ENCODE measurements around the gene OR8B12. TPM values are rescaled to one million over a fixed set of nuclear protein-coding genes. Genes with fewer than 3 reads are reported as not detected.
"Not testable (repeated sequence)": the region's sequence is repeated elsewhere in the genome, so short reads cannot be mapped to it uniquely, and the experiment has no call there.

The OR8B12 gene
- total RNA-seq, 2 experiments from 2014 or later = not detected

DNA sequence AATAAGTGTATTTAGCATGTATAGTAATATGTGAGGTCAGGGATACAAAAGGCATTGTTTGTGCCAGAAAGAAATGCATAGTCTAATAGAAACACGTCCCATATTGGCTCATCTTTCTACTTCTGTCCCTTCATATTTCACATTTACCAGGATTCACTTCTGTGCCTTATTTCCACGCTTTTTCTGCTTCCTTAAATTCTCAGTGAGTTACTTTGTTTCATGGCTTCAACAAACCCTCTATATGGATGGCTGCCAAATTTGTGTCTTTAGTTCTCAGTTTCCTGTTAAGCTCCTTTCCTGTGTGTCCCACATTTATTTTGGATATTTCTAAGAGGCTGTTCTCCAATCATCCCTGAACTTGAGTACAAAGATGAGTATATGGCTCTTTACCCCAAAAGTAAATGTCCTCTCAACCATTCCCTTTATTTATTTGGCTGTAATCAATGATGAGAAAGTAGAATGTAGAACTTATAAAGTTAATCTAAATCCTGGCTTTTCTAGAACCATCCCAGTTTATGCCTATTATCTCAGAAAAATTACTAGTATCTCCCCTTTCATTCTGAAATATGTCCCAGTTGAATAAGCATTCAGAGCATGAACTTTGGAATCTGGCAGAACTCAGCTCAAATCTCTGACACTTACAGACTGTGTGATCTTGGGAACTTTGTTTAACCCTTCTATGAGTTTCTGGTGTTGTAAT is 23.5 kb downstream of the OR8B12 start:
- ChIA-PET CTCF (no interaction called here), POLR2A (no interaction called here)
- Mint-ChIP-seq H3K4me1 (ENCODE audit: low read depth) (no peaks in the 10 kb centered on the region), H3K9me3 (ENCODE audit: insufficient read depth) (no peaks in the 10 kb centered on the region), H3K36me3 (ENCODE audit: low read depth) (no peaks in the 10 kb centered on the region), H3K4me3 (no peak overlapping the region), H3K27me3 (ENCODE audit: low read depth) (no peaks in the 10 kb centered on the region), H3K27ac (no peak overlapping the region)
- DNase-seq (no peak), ATAC-seq (no peak)

DNA sequence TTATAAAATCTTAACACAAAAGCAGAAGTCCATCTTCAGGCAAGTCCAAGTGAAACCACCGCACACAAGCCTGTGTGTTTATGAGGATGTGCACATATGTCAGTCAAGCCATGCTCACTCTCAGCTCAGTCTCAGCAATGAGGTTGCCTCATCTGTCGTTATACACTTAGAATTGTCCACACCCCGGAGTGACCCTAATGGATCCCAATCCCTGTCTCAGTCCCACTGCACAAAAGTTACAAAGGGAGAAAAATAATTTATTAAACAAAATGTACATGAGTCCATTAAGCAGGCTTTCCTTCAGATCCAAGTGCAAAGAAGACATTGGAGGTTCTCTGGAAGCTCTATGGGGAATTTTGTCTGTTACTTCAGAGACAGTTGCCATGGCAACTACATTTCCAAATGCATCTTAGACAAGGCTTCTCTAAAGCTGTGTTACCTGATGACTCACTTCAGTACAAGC is 24.4 kb downstream of the OR8B12 start:
- ATAC-seq (no peak), DNase-seq (no peak)
- POLR2A ChIA-PET = no interaction called here
- CTCF ChIA-PET = interaction anchor here (1.4 kb wide), 1 partner anchor 34 kb away, joined by 3 read pairs; no protein-coding TSS in a partner anchor
- Mint-ChIP-seq H3K36me3 (ENCODE audit: low read depth) (no peaks in the 10 kb centered on the region), H3K27ac (no peak overlapping the region), H3K4me3 (no peak overlapping the region), H3K9me3 (ENCODE audit: insufficient read depth) (no peaks in the 10 kb centered on the region), H3K27me3 (ENCODE audit: low read depth) (no peaks in the 10 kb centered on the region), H3K4me1 (ENCODE audit: low read depth) (no peaks in the 10 kb centered on the region)

DNA sequence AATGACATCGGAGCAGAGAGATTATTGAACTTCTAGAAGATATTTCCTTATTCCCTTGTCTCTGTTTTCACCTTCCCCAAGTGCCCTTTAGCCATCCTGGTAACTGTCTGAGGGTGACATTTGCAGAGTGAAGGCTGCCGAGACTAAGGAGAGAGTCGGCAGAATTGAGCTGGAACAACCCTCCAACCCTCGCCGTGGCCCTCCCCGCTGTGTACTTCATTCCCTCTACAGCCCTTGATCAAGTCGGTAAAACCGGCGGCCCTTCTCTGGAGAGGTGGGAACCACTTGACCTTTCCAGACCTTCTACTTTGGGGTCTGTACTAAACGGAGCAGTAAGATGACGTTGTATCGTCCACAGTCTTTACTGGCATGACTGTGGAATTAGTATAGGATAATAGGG is 26.1 kb downstream of the OR8B12 start:
- Mint-ChIP-seq H3K9me3 (ENCODE audit: insufficient read depth) (no peaks in the 10 kb centered on the region), H3K36me3 (ENCODE audit: low read depth) (no peaks in the 10 kb centered on the region), H3K4me1 (ENCODE audit: low read depth) (no peaks in the 10 kb centered on the region), H3K27me3 (ENCODE audit: low read depth) (no peaks in the 10 kb centered on the region), H3K27ac (no peak overlapping the region), H3K4me3 (no peak overlapping the region)
- CTCF ChIA-PET = no interaction called here
- ATAC-seq = no peak
- POLR2A ChIA-PET = no interaction called here
- DNase-seq = no peak

DNA sequence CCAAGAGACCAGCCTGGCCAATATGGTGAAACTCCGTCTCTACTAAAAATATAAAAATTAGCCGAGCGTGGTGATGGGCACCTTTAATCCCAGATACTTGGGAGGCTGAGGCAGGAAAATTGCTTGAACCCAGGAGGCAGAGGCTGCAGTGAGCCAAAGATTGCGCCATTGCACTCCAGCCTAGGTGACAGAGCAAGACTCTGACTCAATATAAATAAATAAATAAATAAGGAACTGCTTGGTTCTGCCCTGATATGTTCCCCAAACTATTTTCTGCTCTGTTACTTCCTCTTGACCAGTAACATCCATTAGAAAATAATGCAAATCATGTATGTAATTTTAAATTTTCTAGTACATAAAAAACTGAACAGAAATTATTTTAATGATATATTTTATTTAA is 28.8 kb downstream of the OR8B12 start:
- POLR2A ChIA-PET; CTCF ChIA-PET; H3K4me1 Mint-ChIP-seq (ENCODE audit: low read depth); H3K36me3 Mint-ChIP-seq (ENCODE audit: low read depth); H3K27ac Mint-ChIP-seq; ATAC-seq; H3K27me3 Mint-ChIP-seq (ENCODE audit: low read depth); H3K4me3 Mint-ChIP-seq; DNase-seq; H3K9me3 Mint-ChIP-seq (ENCODE audit: insufficient read depth): not testable (repeated sequence)

DNA sequence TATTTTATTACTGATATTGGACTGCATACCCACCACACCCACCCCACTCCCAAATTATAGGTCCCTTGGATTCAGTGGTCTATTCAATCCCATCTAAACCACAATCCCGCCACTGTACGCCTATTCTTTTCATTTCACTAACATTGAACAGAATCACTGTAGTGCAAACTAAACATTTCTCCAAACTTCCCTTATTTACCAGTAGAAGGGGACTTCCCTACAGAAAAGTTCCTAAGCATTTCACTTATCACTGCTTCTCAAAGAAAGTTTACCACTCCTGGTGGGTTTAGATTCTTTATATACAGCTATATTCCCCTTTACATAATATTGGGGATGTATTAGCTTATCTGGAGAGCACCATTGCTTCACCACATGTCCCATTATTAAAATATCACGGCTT is 29.3 kb downstream of the OR8B12 start:
- ChIA-PET CTCF (no interaction called here), POLR2A (no interaction called here)
- H3K4me3 Mint-ChIP-seq = no peak overlapping the region
- H3K9me3 Mint-ChIP-seq (ENCODE audit: insufficient read depth) = no peaks in the 10 kb centered on the region
- ATAC-seq = no peak
- H3K27me3 Mint-ChIP-seq (ENCODE audit: low read depth) = no peaks in the 10 kb centered on the region
- H3K36me3 Mint-ChIP-seq (ENCODE audit: low read depth) = no peaks in the 10 kb centered on the region
- DNase-seq = no peak
- no peak overlapping the region for H3K27ac Mint-ChIP-seq
- H3K4me1 Mint-ChIP-seq (ENCODE audit: low read depth) = no peaks in the 10 kb centered on the region

DNA sequence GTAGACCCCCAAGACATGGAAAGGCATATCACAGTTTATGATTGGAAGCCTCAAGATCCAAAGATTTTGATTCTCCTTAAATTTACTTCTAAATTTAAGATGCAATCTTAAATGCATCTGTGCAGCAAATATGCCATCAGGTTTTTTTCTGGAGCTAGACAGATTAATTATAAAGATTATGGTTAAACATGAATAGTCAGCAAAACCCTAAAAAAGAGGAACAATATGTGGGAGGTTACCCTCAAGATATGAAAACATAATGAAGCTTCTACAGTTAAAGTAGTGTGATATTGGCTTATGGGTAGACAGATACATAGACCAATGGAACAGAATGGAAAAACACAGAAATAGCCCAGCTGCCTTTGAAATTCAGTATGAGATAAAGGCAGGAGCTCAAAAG is 31.7 kb downstream of the OR8B12 start:
- Mint-ChIP-seq H3K27ac (no peak overlapping the region), H3K9me3 (ENCODE audit: insufficient read depth) (no peaks in the 10 kb centered on the region), H3K36me3 (ENCODE audit: low read depth) (no peaks in the 10 kb centered on the region), H3K4me3 (no peak overlapping the region), H3K4me1 (ENCODE audit: low read depth) (no peaks in the 10 kb centered on the region), H3K27me3 (ENCODE audit: low read depth) (no peaks in the 10 kb centered on the region)
- DNase-seq (no peak), ATAC-seq (no peak)
- ChIA-PET POLR2A (no interaction called here), CTCF (no interaction called here)

DNA sequence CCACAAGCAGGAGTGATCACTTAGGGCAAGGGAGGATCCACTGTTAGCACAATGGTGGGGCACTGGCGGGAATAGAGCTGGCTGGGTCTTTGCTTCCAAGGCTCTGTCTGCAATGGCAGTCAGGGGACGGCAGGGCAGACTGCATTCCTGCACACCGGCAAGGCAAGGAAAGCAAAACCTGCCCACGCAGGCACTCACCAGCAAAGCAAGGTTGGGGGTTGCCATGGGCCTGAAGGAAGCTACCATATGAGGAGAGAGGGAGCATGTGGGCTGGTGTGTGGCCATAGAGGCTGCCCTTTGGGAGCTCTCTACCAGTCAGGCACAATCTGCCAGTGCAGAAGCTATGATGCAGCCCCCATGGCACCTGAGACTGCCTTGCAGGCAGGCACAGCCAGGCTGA is 33.2 kb downstream of the OR8B12 start:
- Mint-ChIP-seq H3K4me1 (ENCODE audit: low read depth) (no peaks in the 10 kb centered on the region), H3K9me3 (ENCODE audit: insufficient read depth) (no peaks in the 10 kb centered on the region), H3K4me3 (no peak overlapping the region), H3K36me3 (ENCODE audit: low read depth) (no peaks in the 10 kb centered on the region), H3K27ac (no peak overlapping the region), H3K27me3 (ENCODE audit: low read depth) (no peaks in the 10 kb centered on the region)
- no peak for DNase-seq
- ChIA-PET POLR2A (no interaction called here), CTCF (no interaction called here)
- ATAC-seq = no peak

DNA sequence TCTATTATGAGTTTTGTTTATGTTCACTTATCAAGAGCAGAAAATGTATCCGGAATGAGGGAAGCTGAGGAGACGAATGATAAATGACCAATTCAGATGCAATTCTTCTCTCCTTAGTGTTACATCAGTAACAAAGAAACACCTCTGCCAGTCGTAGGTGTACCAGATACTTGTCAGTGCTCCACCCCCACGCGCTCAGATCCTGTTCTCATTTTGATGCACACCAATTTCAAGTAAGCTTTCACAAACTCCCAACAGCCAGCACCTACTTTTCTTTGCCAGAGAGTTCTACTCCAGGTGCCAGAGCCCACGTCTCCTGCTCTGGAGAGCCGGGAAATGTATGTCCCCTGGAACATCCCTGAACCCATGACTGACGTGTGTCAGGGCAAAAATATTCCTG is 43.7 kb downstream of the OR8B12 start:
- H3K4me1 Mint-ChIP-seq (ENCODE audit: low read depth) = no peaks in the 10 kb centered on the region
- no peak overlapping the region for H3K4me3 Mint-ChIP-seq
- no peaks in the 10 kb centered on the region for H3K36me3 Mint-ChIP-seq (ENCODE audit: low read depth)
- DNase-seq = no peak
- ChIA-PET POLR2A (no interaction called here), CTCF (no interaction called here)
- no peak overlapping the region for H3K27ac Mint-ChIP-seq
- no peak for ATAC-seq
- no peaks in the 10 kb centered on the region for H3K9me3 Mint-ChIP-seq (ENCODE audit: insufficient read depth)
- H3K27me3 Mint-ChIP-seq (ENCODE audit: low read depth) = no peaks in the 10 kb centered on the region

DNA sequence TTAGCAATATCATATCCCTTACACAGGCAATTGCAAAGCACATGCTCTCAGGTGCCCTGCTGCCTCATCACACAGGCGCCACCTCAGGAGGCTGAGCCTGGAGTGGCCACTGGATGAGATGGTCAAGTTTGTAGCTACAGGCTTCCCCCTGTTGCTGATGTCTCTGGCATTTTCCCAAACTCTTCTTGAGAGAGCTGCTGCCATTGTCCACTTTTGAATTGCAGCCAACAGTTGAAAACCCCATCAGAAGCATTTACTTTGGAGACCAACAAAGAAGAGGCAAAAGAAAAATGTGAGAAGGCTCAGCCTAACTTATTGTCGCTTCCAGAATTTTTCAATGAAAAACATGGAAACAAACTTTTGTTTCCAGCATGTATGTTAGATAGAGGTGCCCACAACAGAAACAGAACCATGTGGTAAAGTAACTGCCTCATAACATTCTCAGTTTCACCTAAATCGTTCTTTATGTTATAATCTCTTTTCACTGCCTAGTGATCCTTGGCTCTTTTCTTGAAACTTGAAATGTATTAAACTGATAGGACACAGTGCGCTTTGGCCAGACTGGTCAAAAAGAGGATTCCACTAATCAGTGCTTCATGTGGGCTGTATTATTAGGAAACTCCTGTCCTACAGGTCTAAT is 50.3 kb downstream of the OR8B12 start:
- Mint-ChIP-seq H3K36me3 (ENCODE audit: low read depth) (no peaks in the 10 kb centered on the region), H3K4me3 (no peak overlapping the region), H3K9me3 (ENCODE audit: insufficient read depth) (no peaks in the 10 kb centered on the region), H3K27ac (no peak overlapping the region), H3K4me1 (ENCODE audit: low read depth) (no peaks in the 10 kb centered on the region), H3K27me3 (ENCODE audit: low read depth) (no peaks in the 10 kb centered on the region)
- DNase-seq (no peak), ATAC-seq (no peak)
- ChIA-PET POLR2A (no interaction called here), CTCF (no interaction called here)

Other genes with a start within 250 kb of the OR8B12 start
- gene OR8D1, start 229.7 kb downstream of the OR8B12 start, total RNA-seq = not detected
- gene OR8D2, start 223.5 kb downstream of the OR8B12 start, total RNA-seq = not detected
- not detected for gene OR8B2, start 159.2 kb downstream of the OR8B12 start, total RNA-seq
- not detected for gene OR8B3, start 144.6 kb downstream of the OR8B12 start, total RNA-seq
- not detected for gene OR8B4, start 118.8 kb downstream of the OR8B12 start, total RNA-seq
- gene OR8B8, start 98.0 kb downstream of the OR8B12 start, total RNA-seq = not detected
- gene OR8A1, start 26.3 kb upstream of the OR8B12 start, total RNA-seq = not detected
- not detected for gene PANX3, start 67.8 kb upstream of the OR8B12 start, total RNA-seq
- gene TBRG1, start 79.2 kb upstream of the OR8B12 start, total RNA-seq = 10 to 100 TPM; 36.2 to 41.3 TPM
- gene SIAE, start 130.1 kb upstream of the OR8B12 start, total RNA-seq = 1 to 10 TPM; 4.8 to 5.7 TPM
- 1 to 10 TPM; 2.6 TPM for gene SPA17, start 130.2 kb upstream of the OR8B12 start, total RNA-seq
- gene NRGN, start 196.3 kb upstream of the OR8B12 start, total RNA-seq = 1 to 10 TPM; 5.7 to 6.1 TPM
- not detected for gene VSIG2, start 208.6 kb upstream of the OR8B12 start, total RNA-seq
- gene ESAM, start 218.6 kb upstream of the OR8B12 start, total RNA-seq = under 1 TPM; 0.50 to 0.55 TPM

Data from activated CD8-positive, alpha-beta T cell treated with anti-CD3 and anti-CD28 coated beads, Interleukin-2, amount 10 ng/mL, durations not matched to agents 7 days and 5 days (primary cell).